Smooth muscle cell (in vitro differentiated cells): ENCODE data around the gene TSPAN14. TPM values are rescaled to one million over a fixed set of nuclear protein-coding genes. Genes with fewer than 3 reads are reported as not detected.
A peak's percentile ranks its signal among the peaks of the same experiment; 100 is the strongest.

Source experiments
- DNase-seq: peaks from one replicate; lab custom pipeline; 2025; ENCODE audit not compliant: unreplicated experiment; lab: John Stamatoyannopoulos, UW
- H2AFZ ChIP-seq: fragments of 200-600 bp; sonication (generic); 2 replicates; pipeline ENCODE4 v1.6.0; 2016; ENCODE audit warnings: antibody characterized with exemption, low read depth, mild to moderate bottlenecking
- H3F3A ChIP-seq: fragments of 200-600 bp; sonication (generic); 2 replicates; pipeline ENCODE4 v1.6.0; 2017; ENCODE audit warnings: antibody characterized with exemption, low read depth
- H3K27ac ChIP-seq: fragments of 200-600 bp; sonication (generic); 2 replicates; pipeline ENCODE4 v1.5.1; 2016; ENCODE audit warnings: low read depth, mild to moderate bottlenecking
- H3K27me3 ChIP-seq: fragments of 200-600 bp; sonication (generic); 2 replicates; pipeline ENCODE4 v1.6.1; 2016; ENCODE audit warnings: low read depth, mild to moderate bottlenecking
- H3K36me3 ChIP-seq: fragments of 200-600 bp; sonication (generic); 2 replicates; pipeline ENCODE4 v1.5.1; 2016; ENCODE audit warnings: low read depth
- H3K4me1 ChIP-seq: fragments of 200-600 bp; sonication (generic); 2 replicates; pipeline ENCODE4 v1.5.1; 2016; ENCODE audit warnings: low read depth
- H3K4me2 ChIP-seq: fragments of 200-600 bp; sonication (generic); 2 replicates; pipeline ENCODE4 v1.6.0; 2016; ENCODE audit warnings: mild to moderate bottlenecking
- H3K4me3 ChIP-seq: fragments of 200-600 bp; sonication (generic); 2 replicates; pipeline ENCODE4 v1.5.1; 2016; ENCODE audit warnings: mild to moderate bottlenecking
- H3K79me2 ChIP-seq: fragments of 200-600 bp; sonication (generic); 2 replicates; pipeline ENCODE4 v1.6.0; 2016; ENCODE audit warnings: low read depth, mild to moderate bottlenecking
- H3K9ac ChIP-seq: fragments of 200-600 bp; sonication (generic); 2 replicates; pipeline ENCODE4 v1.6.0; 2016; ENCODE audit warnings: low read depth
- H3K9me3 ChIP-seq: fragments of 200-600 bp; sonication (generic); replicated peaks from 2 replicates; pipeline ENCODE4 v1.5.1; 2016; ENCODE audit warnings: low read depth
- H4K20me1 ChIP-seq: fragments of 200-600 bp; sonication (generic); 2 replicates; pipeline ENCODE4 v1.6.0; 2016; ENCODE audit warnings: low read depth
- WGBS: methylation state at CpG from one replicate; pipeline ENCODE4 v1.1.7; 2016; ENCODE audit warnings: low lambda C conversion rate; 5-methylcytosine and 5-hydroxymethylcytosine counted together
- polyA plus RNA-seq: library from polyadenylated mRNA; unstranded; fragments of >200 nt; fragmentation: Nextera tagmentation; extraction: Ambion mirVana; gene quantifications from 2 replicates; pipeline ENCODE4 v1.2.1, GENCODE V29; 2016
- total RNA-seq: library from RNA; depleted of rRNA; stranded (reverse); fragments of >200 nt; gene quantifications from 2 replicates; pipeline ENCODE4 v1.2.3, GENCODE V29; 2014
- TF ChIP-seq, protein P1 (sequence below): fragments of 200-600 bp; sonication (generic); IDR thresholded peaks from 2 replicates; pipeline ENCODE4 v1.5.1; 2017; ENCODE audit warnings: borderline replicate concordance, mild to moderate bottlenecking, antibody characterized with exemption; ENCODE audit not compliant: insufficient read depth, poor library complexity, severe bottlenecking

TSPAN14 gene
- total and polyA plus RNA-seq, 2 experiments from 2014 or later: 42.7 to 46.3 TPM

DNA sequence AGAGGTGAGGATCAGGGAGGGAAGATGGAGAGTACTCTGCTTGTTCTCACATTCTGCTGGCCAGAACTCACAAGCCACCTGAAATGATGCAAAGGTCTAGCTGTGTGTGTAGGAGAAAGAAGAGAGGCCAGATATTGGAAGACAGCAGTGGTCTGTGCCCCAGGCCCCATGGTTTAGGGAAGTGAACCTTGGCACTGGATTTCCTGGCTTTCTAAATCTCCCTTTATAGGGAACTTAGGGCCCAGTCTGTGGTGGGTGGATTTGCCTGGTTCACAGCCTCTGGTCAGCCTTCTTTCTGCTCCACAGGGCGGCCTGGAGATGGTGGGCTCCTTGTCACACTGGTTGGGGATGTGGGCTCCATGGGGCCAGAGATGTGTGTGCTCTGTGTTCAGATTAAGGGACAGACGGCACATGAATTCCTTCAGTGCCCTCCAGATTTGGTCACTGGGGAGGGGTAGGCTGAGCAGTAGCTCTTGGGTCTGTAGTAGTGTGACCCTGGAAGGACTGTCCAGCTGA, 74.1 kb downstream of the TSPAN14 start:
- H4K20me1 ChIP-seq: no peaks in the 10 kb centered on the region
- H3K4me3 ChIP-seq: no peak overlapping the region
- no peaks in the 10 kb centered on the region for H3F3A ChIP-seq
- no peak overlapping the region for H3K9ac ChIP-seq
- no peak overlapping the region for H3K4me2 ChIP-seq
- DNase-seq: no peak
- TF ChIP-seq, protein P1, sequence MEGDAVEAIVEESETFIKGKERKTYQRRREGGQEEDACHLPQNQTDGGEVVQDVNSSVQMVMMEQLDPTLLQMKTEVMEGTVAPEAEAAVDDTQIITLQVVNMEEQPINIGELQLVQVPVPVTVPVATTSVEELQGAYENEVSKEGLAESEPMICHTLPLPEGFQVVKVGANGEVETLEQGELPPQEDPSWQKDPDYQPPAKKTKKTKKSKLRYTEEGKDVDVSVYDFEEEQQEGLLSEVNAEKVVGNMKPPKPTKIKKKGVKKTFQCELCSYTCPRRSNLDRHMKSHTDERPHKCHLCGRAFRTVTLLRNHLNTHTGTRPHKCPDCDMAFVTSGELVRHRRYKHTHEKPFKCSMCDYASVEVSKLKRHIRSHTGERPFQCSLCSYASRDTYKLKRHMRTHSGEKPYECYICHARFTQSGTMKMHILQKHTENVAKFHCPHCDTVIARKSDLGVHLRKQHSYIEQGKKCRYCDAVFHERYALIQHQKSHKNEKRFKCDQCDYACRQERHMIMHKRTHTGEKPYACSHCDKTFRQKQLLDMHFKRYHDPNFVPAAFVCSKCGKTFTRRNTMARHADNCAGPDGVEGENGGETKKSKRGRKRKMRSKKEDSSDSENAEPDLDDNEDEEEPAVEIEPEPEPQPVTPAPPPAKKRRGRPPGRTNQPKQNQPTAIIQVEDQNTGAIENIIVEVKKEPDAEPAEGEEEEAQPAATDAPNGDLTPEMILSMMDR: no peak
- no peak overlapping the region for H2AFZ ChIP-seq
- WGBS: 92% methylated on average over 2 of the region's 2 CpGs
- no peaks in the 10 kb centered on the region for H3K79me2 ChIP-seq
- no peaks in the 10 kb centered on the region for H3K27me3 ChIP-seq
- no peaks in the 10 kb centered on the region for H3K9me3 ChIP-seq
- no peaks in the 10 kb centered on the region for H3K4me1 ChIP-seq
- no peaks in the 10 kb centered on the region for H3K36me3 ChIP-seq
- no peak overlapping the region for H3K27ac ChIP-seq

DNA sequence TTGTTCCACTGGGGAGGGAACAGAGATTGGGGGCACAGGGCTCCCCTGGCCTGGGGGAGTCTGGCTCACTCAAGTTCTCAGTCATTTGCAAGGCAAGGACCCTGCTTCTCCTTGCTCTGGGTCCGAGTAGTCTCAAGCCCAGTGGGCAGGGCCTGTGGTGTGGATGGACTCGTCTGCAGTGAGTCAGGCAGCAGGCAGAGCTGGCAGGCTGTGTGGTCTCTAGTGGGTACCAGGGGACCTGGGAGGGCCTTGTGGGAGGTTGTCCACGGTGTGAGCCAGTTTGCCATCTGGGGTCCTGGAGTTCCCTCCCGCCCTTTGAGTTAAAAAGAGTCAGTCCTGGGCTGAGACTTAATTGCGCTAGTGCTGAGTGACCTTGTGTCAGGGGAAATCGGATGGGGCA, 74.8 kb downstream of the TSPAN14 start:
- no peak for DNase-seq
- H2AFZ ChIP-seq: no peak overlapping the region
- no peaks in the 10 kb centered on the region for H3K9me3 ChIP-seq
- H3K4me3 ChIP-seq: no peak overlapping the region
- no peaks in the 10 kb centered on the region for H3K27me3 ChIP-seq
- no peak overlapping the region for H3K9ac ChIP-seq
- peak overlapping the region; percentile 35 for H3K27ac ChIP-seq
- no peaks in the 10 kb centered on the region for H3K4me1 ChIP-seq
- H3F3A ChIP-seq: no peaks in the 10 kb centered on the region
- no peaks in the 10 kb centered on the region for H3K36me3 ChIP-seq
- no peak overlapping the region for H3K4me2 ChIP-seq
- TF ChIP-seq, protein P1: no peak
- H3K79me2 ChIP-seq: no peaks in the 10 kb centered on the region
- no peaks in the 10 kb centered on the region for H4K20me1 ChIP-seq
- 86% methylated on average over 6 of the region's 6 CpGs for WGBS

DNA sequence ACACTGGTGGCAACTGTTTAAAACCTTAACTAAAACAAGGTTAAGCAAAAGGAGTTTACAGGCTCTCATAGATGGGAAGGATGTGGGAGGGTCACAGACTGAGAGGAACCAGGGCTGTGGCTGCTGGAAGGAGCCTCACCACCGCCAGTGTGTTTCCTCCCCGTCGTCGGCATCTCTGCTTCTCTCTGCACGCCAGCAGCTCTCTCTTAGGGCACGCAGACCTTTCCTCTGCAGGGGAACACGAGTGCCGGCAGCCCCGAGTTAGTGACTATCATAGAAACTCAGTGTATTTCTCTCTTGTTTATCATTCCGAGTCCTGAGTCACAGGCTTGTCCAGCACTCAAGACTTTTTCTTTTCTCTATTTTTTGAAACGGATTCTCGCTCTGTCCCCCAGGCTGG, 75.5 kb downstream of the TSPAN14 start:
- Histone ChIP-seq H3K4me2 (no peak overlapping the region), H4K20me1 (no peaks in the 10 kb centered on the region), H3K36me3 (no peaks in the 10 kb centered on the region), H3K79me2 (no peaks in the 10 kb centered on the region), H3K27me3 (no peaks in the 10 kb centered on the region), H3K9me3 (no peaks in the 10 kb centered on the region), H2AFZ (no peak overlapping the region), H3K4me3 (no peak overlapping the region), H3K9ac (no peak overlapping the region), H3F3A (no peaks in the 10 kb centered on the region), H3K27ac (peak overlapping the region; percentile 35), H3K4me1 (no peaks in the 10 kb centered on the region)
- 65% methylated on average over 12 of the region's 12 CpGs for WGBS
- DNase-seq: no peak
- TF ChIP-seq, protein P1: no peak

DNA sequence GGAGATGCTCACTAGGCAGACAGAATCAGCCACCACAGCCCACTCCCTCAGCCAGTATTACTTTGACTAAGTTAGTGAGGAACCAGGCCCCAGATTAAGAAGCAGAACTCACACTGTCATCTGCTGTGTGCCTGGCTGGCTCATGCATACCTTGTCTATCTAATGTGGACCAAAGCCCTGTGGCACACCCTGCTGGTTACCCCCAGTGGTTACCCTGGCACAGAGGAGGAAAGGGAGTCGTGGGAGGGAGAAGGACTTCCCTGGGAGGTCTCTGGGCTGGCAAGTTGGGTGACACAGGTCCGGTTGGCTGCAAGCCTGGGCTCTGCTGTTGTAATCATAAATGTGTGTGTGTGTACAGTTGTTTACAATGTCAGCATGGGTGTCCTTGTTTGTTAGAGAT, 76.1 kb downstream of the TSPAN14 start:
- no peak for DNase-seq
- 69% methylated on average over 2 of the region's 2 CpGs for WGBS
- H2AFZ ChIP-seq: no peak overlapping the region
- TF ChIP-seq, protein P1: no peak
- H3K4me2 ChIP-seq: no peak overlapping the region
- H3K4me1 ChIP-seq: no peaks in the 10 kb centered on the region
- no peak overlapping the region for H3K9ac ChIP-seq
- H3K36me3 ChIP-seq: no peaks in the 10 kb centered on the region
- peak overlapping the region; percentile 35 for H3K27ac ChIP-seq
- no peaks in the 10 kb centered on the region for H3K9me3 ChIP-seq
- H3F3A ChIP-seq: no peaks in the 10 kb centered on the region
- H3K79me2 ChIP-seq: no peaks in the 10 kb centered on the region
- H3K27me3 ChIP-seq: no peaks in the 10 kb centered on the region
- no peaks in the 10 kb centered on the region for H4K20me1 ChIP-seq
- no peak overlapping the region for H3K4me3 ChIP-seq
